ENCODE data around the gene SCUBE1.

DNA sequence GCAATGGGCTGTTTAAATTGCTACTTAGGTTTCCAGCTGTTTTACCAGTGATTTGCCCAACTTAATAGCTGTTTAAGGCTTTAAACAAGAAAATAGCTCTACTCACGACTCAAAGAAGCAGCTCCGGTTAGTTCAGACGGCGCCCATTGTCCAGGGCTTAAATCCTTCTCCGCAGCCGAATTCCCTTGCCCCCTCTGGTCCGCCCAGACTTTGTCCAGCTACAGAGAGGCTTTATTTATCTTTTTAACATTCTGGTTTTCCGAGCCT, 20.9 kb upstream of the SCUBE1 start:
- TF ChIP-seq, protein P1, sequence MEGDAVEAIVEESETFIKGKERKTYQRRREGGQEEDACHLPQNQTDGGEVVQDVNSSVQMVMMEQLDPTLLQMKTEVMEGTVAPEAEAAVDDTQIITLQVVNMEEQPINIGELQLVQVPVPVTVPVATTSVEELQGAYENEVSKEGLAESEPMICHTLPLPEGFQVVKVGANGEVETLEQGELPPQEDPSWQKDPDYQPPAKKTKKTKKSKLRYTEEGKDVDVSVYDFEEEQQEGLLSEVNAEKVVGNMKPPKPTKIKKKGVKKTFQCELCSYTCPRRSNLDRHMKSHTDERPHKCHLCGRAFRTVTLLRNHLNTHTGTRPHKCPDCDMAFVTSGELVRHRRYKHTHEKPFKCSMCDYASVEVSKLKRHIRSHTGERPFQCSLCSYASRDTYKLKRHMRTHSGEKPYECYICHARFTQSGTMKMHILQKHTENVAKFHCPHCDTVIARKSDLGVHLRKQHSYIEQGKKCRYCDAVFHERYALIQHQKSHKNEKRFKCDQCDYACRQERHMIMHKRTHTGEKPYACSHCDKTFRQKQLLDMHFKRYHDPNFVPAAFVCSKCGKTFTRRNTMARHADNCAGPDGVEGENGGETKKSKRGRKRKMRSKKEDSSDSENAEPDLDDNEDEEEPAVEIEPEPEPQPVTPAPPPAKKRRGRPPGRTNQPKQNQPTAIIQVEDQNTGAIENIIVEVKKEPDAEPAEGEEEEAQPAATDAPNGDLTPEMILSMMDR (IDR thresholded peaks at IDR 0.05): no peak
- no peak for TF ChIP-seq POLR2A (IDR thresholded peaks at IDR 0.05)
